Measurements from ENCODE around the gene NOM1.

The NOM1 gene

GRCh38 chr7:157020514-157021070 is 71.1 kb downstream of the NOM1 start:
- TF ChIP-seq CTCF (IDR thresholded peaks at IDR 0.05; ENCODE audit: low read depth, low read length): no peak
- DNase-seq: no peak
- Histone ChIP-seq H3K4me3 (ENCODE audit: low read depth, low read length) (no peak overlapping the region), H3K9me3 (ENCODE audit: severe bottlenecking) (no peaks in the 10 kb centered on the region), H3K36me3 (no peaks in the 10 kb centered on the region), H3K27ac (no peak overlapping the region), H3K27me3 (ENCODE audit: insufficient read depth, low read depth, severe bottlenecking) (no peaks in the 10 kb centered on the region)

GRCh38 chr7:157021071-157021870 is 71.8 kb downstream of the NOM1 start:
- TF ChIP-seq CTCF (IDR thresholded peaks at IDR 0.05; ENCODE audit: low read depth, low read length): no peak
- Histone ChIP-seq H3K4me3 (ENCODE audit: low read depth, low read length) (no peak overlapping the region), H3K27ac (no peak overlapping the region), H3K36me3 (no peaks in the 10 kb centered on the region), H3K27me3 (ENCODE audit: insufficient read depth, low read depth, severe bottlenecking) (no peaks in the 10 kb centered on the region), H3K9me3 (ENCODE audit: severe bottlenecking) (no peaks in the 10 kb centered on the region)
- DNase-seq: no peak

- DNase-seq: no peak
- H3K9me3 ChIP-seq (ENCODE audit: severe bottlenecking): no peaks in the 10 kb centered on the region
- no peak overlapping the region for H3K4me3 ChIP-seq (ENCODE audit: low read depth, low read length)
- peak overlapping the region; percentile 69 for H3K27ac ChIP-seq
- no peaks in the 10 kb centered on the region for H3K27me3 ChIP-seq (ENCODE audit: insufficient read depth, low read depth, severe bottlenecking)
- TF ChIP-seq CTCF (IDR thresholded peaks at IDR 0.05; ENCODE audit: low read depth, low read length): no peak
- no peaks in the 10 kb centered on the region for H3K36me3 ChIP-seq
Observed at GRCh38 chr7:157021871-157022680, 72.6 kb downstream of the NOM1 start.
